GM12878 (cell line): ENCODE measurements around the gene GRK5. TPM values are rescaled to one million over a fixed set of nuclear protein-coding genes. Genes with fewer than 3 reads are reported as not detected.

Experiments
- ATAC-seq: fragments of 200-7000 bp; cut with Tn5 transposase; 3 replicates; pipeline ENCODE4 v1.9.1; 2020; ENCODE audit warnings: mild to moderate bottlenecking, moderate library complexity
- BruUV-seq: library from RNA; stranded (reverse); fragments of 400-500 nt; replicated peaks from 2 replicates; lab custom pipeline; 2021; lab: Mats Ljungman, UMichigan
- CTCF ChIA-PET: fragments of 300-600 bp; sonication (Branson Sonifier 250); formaldehyde crosslinking; extraction: SDS; loops from one replicate; lab custom pipeline; 2021; ENCODE audit warnings: inconsistent platforms; lab: Yijun Ruan, JAX
- POLR2A ChIA-PET: fragments of 350-600 bp; formaldehyde crosslinking; extraction: SDS; loops from one replicate; lab custom pipeline; 2021; ENCODE audit warnings: inconsistent platforms; lab: Charles Lee
- RAD21 ChIA-PET: fragments of 300-600 bp; sonication (Branson Sonifier 250); formaldehyde crosslinking; loops from one replicate; lab custom pipeline; 2023; ENCODE audit warnings: antibody characterized with exemption; ENCODE audit not compliant: unreplicated experiment; lab: Charles Lee
- SMC1A ChIA-PET: fragments of 300-600 bp; sonication (Branson Sonifier 250); formaldehyde crosslinking; loops from one replicate; lab custom pipeline; 2023; ENCODE audit not compliant: unreplicated experiment, uncharacterized antibody; lab: Charles Lee
- DNase-seq: peaks from one replicate; pipeline ENCODE4 v3.0.0-alpha.2; 2011; ENCODE audit warnings: low read depth, low spot score
- FAIRE-seq: peaks from 3 replicates; lab custom pipeline; 2011; peaks lifted over from hg19 to GRCh38; lab: Jason Lieb, UNC
- H2AFZ ChIP-seq: 2 replicates; pipeline ENCODE4 v1.6.0; 2011; ENCODE audit warnings: low read depth, low read length, control low read depth; ENCODE audit not compliant: control insufficient read depth
- H3K27ac ChIP-seq: 2 replicates; pipeline ENCODE4 v1.5.1; 2011; ENCODE audit warnings: control low read depth; ENCODE audit not compliant: control insufficient read depth, insufficient read depth
- H3K27me3 ChIP-seq, 2 experiments: replicated peaks in 1 of 2; 2 replicates each; pipeline versions ENCODE4 v1.6.0 to v1.6.1; 2011; ENCODE audit warnings: low read length in 1 of 2; ENCODE audit not compliant: control insufficient read depth in 2 of 2, insufficient read depth in 2 of 2
- H3K36me3 ChIP-seq, 2 experiments: 2 replicates each; pipeline ENCODE4 v1.5.1; 2011; ENCODE audit warnings: low read length in 1 of 2; ENCODE audit not compliant: control insufficient read depth in 2 of 2, insufficient read depth in 2 of 2
- H3K4me1 ChIP-seq: 2 replicates; pipeline ENCODE4 v1.6.1; 2011; ENCODE audit warnings: mild to moderate bottlenecking, low read length, moderate library complexity, mixed read lengths; ENCODE audit not compliant: control insufficient read depth, insufficient read depth
- H3K4me2 ChIP-seq: 2 replicates; pipeline ENCODE4 v1.6.0; 2011; ENCODE audit warnings: control low read depth; ENCODE audit not compliant: control insufficient read depth, insufficient read depth
- H3K4me3 ChIP-seq: fragments of 200-600 bp; sonication (generic); 2 replicates; pipeline ENCODE4 v1.5.1; 2016
- H3K79me2 ChIP-seq: 2 replicates; pipeline ENCODE4 v1.6.0; 2011; ENCODE audit warnings: low read length; ENCODE audit not compliant: control insufficient read depth, insufficient read depth
- H3K9ac ChIP-seq: 2 replicates; pipeline ENCODE4 v1.8.0; 2011; ENCODE audit warnings: low read length, control low read depth, mixed read lengths; ENCODE audit not compliant: control insufficient read depth, insufficient read depth
- H3K9me3 ChIP-seq: replicated peaks from 3 replicates; pipeline ENCODE4 v1.5.1; 2011; ENCODE audit warnings: mild to moderate bottlenecking, low read length; ENCODE audit not compliant: control insufficient read depth, insufficient read depth
- H4K20me1 ChIP-seq: 2 replicates; pipeline ENCODE4 v1.6.0; 2011; ENCODE audit not compliant: control insufficient read depth, insufficient read depth
- ATF7 ChIP-seq: fragments of 450-650 bp; IDR thresholded peaks from 2 replicates; pipeline ENCODE4 v1.6.1; 2016; ENCODE audit warnings: low read depth, mild to moderate bottlenecking
- BCL11A ChIP-seq: IDR thresholded peaks from 2 replicates; pipeline ENCODE4 v1.6.1; 2011; ENCODE audit warnings: low read depth, low read length
- ETV6 ChIP-seq, 2 experiments: fragments of 450-650 bp in 1 of 2; IDR thresholded peaks in 1 of 2; conservative IDR thresholded peaks in 1 of 2; 2 replicates each; pipeline ENCODE4 v1.6.1; 2014; ENCODE audit warnings: antibody characterized with exemption in 1 of 2, borderline replicate concordance in 1 of 2, low read depth in 1 of 2, mild to moderate bottlenecking in 1 of 2, moderate library complexity in 1 of 2
- HCFC1 ChIP-seq: fragments of 150-350 bp; IDR thresholded peaks from 2 replicates; pipeline ENCODE4 v1.6.1; 2014; ENCODE audit warnings: low read length
- IKZF1 ChIP-seq: fragments of 450-650 bp; conservative IDR thresholded peaks from 2 replicates; pipeline ENCODE4 v1.6.1; 2017; ENCODE audit warnings: antibody characterized with exemption, mild to moderate bottlenecking
- IKZF2 ChIP-seq, 2 experiments: fragments of 450-650 bp; IDR thresholded peaks; 2 replicates each; pipeline ENCODE4 v1.6.1; 2017; ENCODE audit warnings: mild to moderate bottlenecking in 2 of 2, moderate library complexity in 2 of 2
- MEF2B ChIP-seq: fragments of 450-650 bp; IDR thresholded peaks from 2 replicates; pipeline ENCODE4 v1.6.1; 2018; ENCODE audit warnings: mild to moderate bottlenecking, moderate library complexity; ENCODE audit not compliant: partially characterized antibody, poor library complexity, severe bottlenecking
- MTA2 ChIP-seq: fragments of 450-650 bp; IDR thresholded peaks from 2 replicates; pipeline ENCODE4 v1.6.1; 2016; ENCODE audit warnings: low read depth, mild to moderate bottlenecking, moderate library complexity
- MTA3 ChIP-seq: IDR thresholded peaks from 2 replicates; pipeline ENCODE4 v1.6.1; 2012; ENCODE audit warnings: low read length, inconsistent platforms, borderline replicate concordance
- NFIC ChIP-seq: IDR thresholded peaks from 2 replicates; pipeline ENCODE4 v1.6.1; 2012; ENCODE audit warnings: low read depth, mild to moderate bottlenecking, inconsistent platforms, low read length, moderate library complexity
- PML ChIP-seq: IDR thresholded peaks from 2 replicates; pipeline ENCODE4 v1.6.1; 2012; ENCODE audit warnings: low read length, inconsistent platforms
- POLR2AphosphoS2 ChIP-seq: IDR thresholded peaks from 2 replicates; pipeline ENCODE4 v1.6.1; 2011; ENCODE audit warnings: low read depth, mild to moderate bottlenecking, low read length, improper control_type of control experiment, moderate library complexity
- RBBP5 ChIP-seq: fragments of 200-600 bp; sonication (generic); conservative IDR thresholded peaks from 2 replicates; pipeline ENCODE4 v1.6.1; 2016
- RFX5 ChIP-seq: IDR thresholded peaks from 2 replicates; pipeline ENCODE4 v1.6.1; 2011; ENCODE audit warnings: low read depth, low read length, improper control_type of control experiment
- SMAD5 ChIP-seq: IDR thresholded peaks from 2 replicates; pipeline ENCODE4 v1.6.1; 2016; ENCODE audit warnings: antibody characterized with exemption, low read depth
- TCF7 ChIP-seq: IDR thresholded peaks from 2 replicates; pipeline ENCODE4 v1.6.1; 2014; ENCODE audit warnings: antibody characterized with exemption, borderline replicate concordance
- ZBTB4 ChIP-seq: fragments of 450-650 bp; formaldehyde crosslinking; IDR thresholded peaks from 2 replicates; pipeline ENCODE4 v1.4.0; 2022; ENCODE audit warnings: mild to moderate bottlenecking, moderate library complexity
- WGBS: methylation state at CpG from one replicate; pipeline ENCODE4 v1.1.6; 2016; ENCODE audit warnings: low lambda C conversion rate; ENCODE audit not compliant: insufficient replicate concordance, insufficient coverage; ENCODE audit errors: missing lambda C conversion rate; 5-methylcytosine and 5-hydroxymethylcytosine counted together
- in situ Hi-C: fragments of 300-500 bp; cut with MboI; formaldehyde crosslinking; loops from 9 replicates; pipeline ENCODE4 v1.14.3; 2018; ENCODE audit warnings: mixed read lengths
- intact Hi-C: fragments of 100-400 bp; cut with micrococcal nuclease; formaldehyde crosslinking; loops from one replicate; pipeline ENCODE4 v1.14.2; 2022; ENCODE audit not compliant: unreplicated experiment
- polyA plus RNA-seq, 11 experiments: library from polyadenylated mRNA; depleted of rRNA in 4 of 11; unstranded in 6 of 11; stranded (reverse) in 5 of 11; fragments of >200 nt; fragmentation: Nextera tagmentation in 4 of 11; fragmentation: Illumina TruSeq in 1 of 11; extraction: Ambion mirVana in 4 of 11; extraction: Trizol in 1 of 11; gene quantifications; 1 replicate in 1 of 11; 2 replicates in 10 of 11; pipeline versions ENCODE4 v1.2.1 to v1.2.3, GENCODE V29; 2011 to 2016; ENCODE audit warnings: inconsistent platforms in 2 of 11, missing spikeins in 2 of 11, low read depth in 1 of 11
- total RNA-seq, 4 experiments: library from RNA; depleted of rRNA in 3 of 4; stranded (reverse); fragments of >200 nt in 3 of 4; fragmentation: Illumina TruSeq in 1 of 4; extraction: Trizol in 1 of 4; gene quantifications; 2 replicates each; pipeline versions ENCODE4 v1.2.1 to v1.2.3, GENCODE V29; 2013 to 2021
- TF ChIP-seq, protein P1 (sequence below): IDR thresholded peaks from 2 replicates; pipeline ENCODE4 v1.6.1; 2011; ENCODE audit warnings: borderline replicate concordance, low read depth, mild to moderate bottlenecking, moderate library complexity, mixed read lengths, low read length; ENCODE audit not compliant: insufficient read depth; ENCODE audit errors: extremely low read length

Gene GRK5
- total and polyA plus RNA-seq, 10 of the 15 experiments (the other 5 are each of a cell fraction or from before 2014, with no cell fraction given): 0.11 to 22.1 (median 10.0) TPM

GRCh38 chr10:119502209-119502608 lies 294.8 kb downstream of the GRK5 start:
- FAIRE-seq (peak; percentile 94), ATAC-seq (peak; percentile 77), DNase-seq (no peak)
- H3K27me3 ChIP-seq: no peaks in the 10 kb centered on the region
- ChIA-PET POLR2A (no interaction called here), RAD21 (interaction anchor here (0.8 to 2.0 kb wide), 4 partner anchors 15 to 38 kb away, joined by 3 to 6 read pairs (median 4); no protein-coding TSS in a partner anchor), SMC1A (interaction anchor here (0.9 to 3.8 kb wide), 4 partner anchors 15 to 39 kb away, joined by 3 to 19 read pairs (median 3); no protein-coding TSS in a partner anchor), CTCF (interaction anchor here (0.8 kb wide), 1 partner anchor 14 kb away, joined by 3 read pairs; no protein-coding TSS in a partner anchor)
- H3K27ac ChIP-seq: peak overlapping the region; percentile 55
- peaks cover 19% of the 10 kb centered on the region for H3K4me1 ChIP-seq
- no peak overlapping the region for H3K4me3 ChIP-seq
- peak overlapping the region; percentile 26 for H3K4me2 ChIP-seq
- no TSS peak for BruUV-seq
- no peak overlapping the region; the same call in 1 of the 2 replicates for H3K9ac ChIP-seq
- no peaks in the 10 kb centered on the region for H3K79me2 ChIP-seq
- 78% methylated on average over 12 of the region's 12 CpGs for WGBS
- H2AFZ ChIP-seq: peak overlapping the region; percentile 73
- in situ Hi-C loops (no loop called here), intact Hi-C loops (no loop called here)
- no peaks in the 10 kb centered on the region for H3K9me3 ChIP-seq
- H3K36me3 ChIP-seq: peaks cover 6 to 10% of the 10 kb centered on the region in 2 experiments; a peak in 3 of 4 replicates
- H4K20me1 ChIP-seq: no peaks in the 10 kb centered on the region
- TF ChIP-seq MTA3 (peak; percentile 52; the same call in 1 of the 2 replicates), HCFC1 (no peak), ATF7 (no peak), MEF2B (peak; percentile 73), TCF7 (0 out of 2 replicates have a peak, but pooled peaks have one; percentile 7), ETV6 (conservative IDR thresholded peaks at IDR 0.05 in 1 of 2, IDR thresholded peaks at IDR 0.05 in 1 of 2; ENCODE audit: borderline replicate concordance in 1 of 2, low read depth in 1 of 2) (no peak), MTA2 (peak; percentile 64), BCL11A (0 out of 2 replicates have a peak, but pooled peaks have one; percentile 13), ZBTB4 (CRISPR knock-in tag) (no peak), RBBP5 (no peak), PML (no peak), POLR2AphosphoS2 (no peak), SMAD5 (no peak), NFIC (no peak), IKZF2 (IDR thresholded peaks at IDR 0.05) (peak; percentile 39 to 70; a peak in 3 of 4 replicates), IKZF1 (peak; percentile 66; the same call in 1 of the 2 replicates), RFX5 (no peak)
- TF ChIP-seq, protein P1, sequence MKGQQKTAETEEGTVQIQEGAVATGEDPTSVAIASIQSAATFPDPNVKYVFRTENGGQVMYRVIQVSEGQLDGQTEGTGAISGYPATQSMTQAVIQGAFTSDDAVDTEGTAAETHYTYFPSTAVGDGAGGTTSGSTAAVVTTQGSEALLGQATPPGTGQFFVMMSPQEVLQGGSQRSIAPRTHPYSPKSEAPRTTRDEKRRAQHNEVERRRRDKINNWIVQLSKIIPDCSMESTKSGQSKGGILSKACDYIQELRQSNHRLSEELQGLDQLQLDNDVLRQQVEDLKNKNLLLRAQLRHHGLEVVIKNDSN: no peak
